Stimulated activated CD8-positive, alpha-beta memory T cell treated with anti-CD3 and anti-CD28 coated beads, Interleukin-4, amount 100 ng/mL, for 24 hours (primary cell): ENCODE data around the gene CYFIP1.

ENCODE experiments used
- DNase-seq: peaks from one replicate; pipeline ENCODE4 v3.0.0-alpha.2; 2020; ENCODE audit warnings: low read depth

Gene CYFIP1

DNA sequence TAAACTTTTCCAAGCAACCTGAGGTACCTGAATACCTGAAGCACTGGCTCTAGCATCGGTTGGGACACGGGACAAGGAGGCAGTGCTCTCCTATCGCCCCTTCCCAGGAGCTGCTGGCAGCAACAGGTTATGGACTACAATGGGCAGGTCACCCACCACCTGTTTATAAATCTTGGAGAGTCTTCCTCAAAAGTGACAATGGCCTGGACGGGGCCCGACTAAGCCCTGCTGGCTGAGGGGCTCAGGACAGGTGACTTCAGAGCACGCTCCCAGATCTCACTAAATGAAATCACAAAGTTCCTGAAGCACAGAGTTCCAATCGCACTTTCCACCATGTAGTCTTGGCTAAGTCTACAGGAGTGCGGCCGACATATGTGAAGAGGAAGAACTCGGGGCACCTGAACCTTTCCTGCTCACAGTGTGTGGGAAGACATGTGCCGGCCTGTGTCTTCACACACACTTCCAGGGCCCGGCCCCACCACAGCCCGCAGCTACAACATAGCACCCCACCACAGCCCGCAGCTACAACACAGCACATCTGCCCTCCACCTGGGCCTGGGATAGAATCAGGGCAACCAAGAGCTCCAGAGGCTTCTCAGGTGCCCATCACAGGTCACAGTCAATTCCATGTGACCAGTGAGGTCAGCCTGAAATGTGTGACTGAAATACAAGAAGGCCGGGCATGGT is 12.9 kb downstream of the CYFIP1 start:
- no peak for DNase-seq

DNA sequence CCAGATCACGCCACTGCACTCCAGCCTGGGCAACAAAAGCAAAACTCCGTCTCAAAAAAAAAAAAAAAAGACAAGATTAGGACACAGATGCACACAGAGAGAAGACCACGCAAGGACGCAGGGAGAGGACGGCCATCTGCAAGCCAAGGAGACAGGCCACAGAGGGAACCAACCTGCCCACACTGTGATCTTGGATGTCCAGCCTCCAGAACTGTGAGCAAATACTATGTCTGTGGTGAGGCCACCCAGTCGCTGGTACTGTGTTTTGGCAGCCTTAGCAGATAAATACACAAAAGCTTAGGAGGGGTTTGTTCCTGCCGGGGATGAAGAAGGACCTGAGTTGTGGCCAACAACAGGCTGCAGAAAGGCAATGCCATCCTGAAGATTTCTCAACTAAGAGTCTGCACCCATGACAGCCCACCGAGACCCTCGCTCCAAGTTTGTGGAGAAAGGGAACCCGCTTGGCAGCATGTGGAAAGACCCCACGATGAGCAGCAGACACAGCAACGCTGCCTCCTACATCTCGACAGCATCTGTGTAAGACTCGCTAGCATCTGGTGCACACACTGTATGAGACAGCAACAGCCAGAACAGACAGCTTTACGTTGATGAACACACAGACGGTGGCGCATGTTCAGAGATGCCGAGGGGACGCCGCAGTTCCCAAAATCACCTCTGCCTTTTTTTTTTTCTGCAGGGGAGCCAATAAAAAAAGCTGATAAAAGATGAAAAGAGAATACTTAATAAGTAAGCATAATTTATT is 13.7 kb downstream of the CYFIP1 start:
- DNase-seq, result no peak

DNA sequence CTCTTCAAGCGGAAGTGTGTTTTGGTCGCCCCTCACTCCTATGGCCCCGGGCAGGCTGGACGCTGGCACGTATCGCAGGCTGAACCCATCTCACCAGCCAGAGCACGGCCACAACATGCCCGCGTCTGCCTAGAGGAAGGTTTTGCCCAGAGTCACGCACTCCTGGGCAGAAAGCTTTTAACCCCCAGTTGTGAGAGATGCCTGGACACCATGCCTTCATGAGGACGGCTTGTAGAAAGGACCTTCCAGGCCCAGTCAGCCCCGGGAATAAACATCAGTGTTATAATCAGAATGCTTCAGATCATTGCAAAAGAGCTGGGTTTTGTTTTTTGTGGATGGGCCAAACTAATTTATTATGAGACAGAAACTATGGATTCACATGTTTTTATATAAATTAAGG is 16.5 kb downstream of the CYFIP1 start:
- DNase-seq, result no peak

DNA sequence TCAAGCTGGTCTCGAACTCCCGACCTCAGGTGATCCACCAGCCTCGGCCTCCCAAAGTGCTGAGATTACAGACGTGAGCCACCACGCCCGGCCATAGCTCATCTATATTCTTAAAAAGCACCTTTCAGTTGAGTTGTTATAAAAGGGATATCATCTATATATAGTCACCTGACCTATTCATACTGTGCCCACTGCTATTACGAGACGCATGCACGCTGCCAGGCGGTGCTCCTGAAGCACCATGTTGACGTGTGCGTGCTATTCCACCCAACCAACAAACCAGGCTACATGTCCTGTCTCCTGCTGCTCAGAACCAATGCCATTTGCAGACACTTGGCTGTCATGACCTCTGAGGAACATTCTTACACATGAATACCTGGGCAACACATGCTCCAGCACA is 17.6 kb downstream of the CYFIP1 start:
- DNase-seq, result no peak

DNA sequence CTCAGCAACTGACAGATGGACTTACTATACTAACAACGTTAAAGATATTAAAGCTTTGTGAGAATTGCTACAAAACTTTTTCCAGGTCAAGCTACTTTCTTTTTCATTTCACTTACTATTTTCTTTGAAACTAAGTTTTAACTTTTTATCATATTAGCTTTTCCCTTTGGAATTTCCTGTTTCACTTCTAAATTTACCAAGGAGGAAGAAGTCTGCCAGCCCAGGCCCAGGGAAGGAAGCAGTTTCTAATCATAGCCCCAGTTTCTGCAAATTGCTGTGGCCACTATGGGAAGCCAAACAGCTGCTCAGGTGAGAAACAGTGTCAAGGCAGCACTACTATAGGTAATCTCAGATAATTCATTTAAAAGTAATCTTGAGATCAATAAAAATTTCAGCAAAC is 18.4 kb downstream of the CYFIP1 start:
- DNase-seq, result no peak

DNA sequence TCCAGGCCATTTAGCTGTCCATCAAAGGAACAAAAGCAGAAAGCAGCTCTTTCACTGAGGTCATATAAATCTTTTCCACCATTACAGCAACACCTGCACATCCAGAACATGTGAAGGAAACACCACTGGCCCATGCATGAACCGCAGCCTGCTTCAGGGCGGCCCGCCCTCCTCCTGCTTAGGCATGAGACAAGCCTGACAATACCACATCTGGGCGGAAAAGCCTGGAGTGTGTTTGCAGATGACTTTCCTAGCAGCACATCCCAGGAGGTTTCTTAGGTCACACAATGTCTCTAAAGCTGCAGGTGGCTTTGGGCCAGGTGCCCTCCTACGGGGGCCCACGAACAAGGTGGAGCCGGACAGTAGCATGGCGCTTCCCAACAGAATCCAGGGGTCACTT is 19.6 kb downstream of the CYFIP1 start:
- DNase-seq, result no peak

DNA sequence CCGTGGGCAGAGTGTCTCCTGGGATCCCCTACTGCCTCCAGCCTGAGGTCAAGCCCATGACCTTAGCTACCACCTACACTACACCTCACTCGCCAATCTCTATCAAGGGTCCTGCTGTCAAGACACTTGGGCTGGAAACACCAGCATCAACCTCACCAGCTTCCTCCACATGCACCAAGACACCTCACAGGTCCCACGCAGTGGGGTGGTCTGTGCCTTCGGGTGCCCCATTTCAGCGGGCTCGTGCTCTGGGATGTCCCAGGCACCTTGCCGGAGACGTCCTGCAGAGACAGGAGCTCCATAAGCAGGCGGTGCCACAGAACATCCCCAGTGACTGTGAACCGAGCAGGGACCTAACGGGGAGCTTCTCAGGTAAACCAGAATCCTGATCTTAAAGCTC is 20.0 kb downstream of the CYFIP1 start:
- no peak for DNase-seq

DNA sequence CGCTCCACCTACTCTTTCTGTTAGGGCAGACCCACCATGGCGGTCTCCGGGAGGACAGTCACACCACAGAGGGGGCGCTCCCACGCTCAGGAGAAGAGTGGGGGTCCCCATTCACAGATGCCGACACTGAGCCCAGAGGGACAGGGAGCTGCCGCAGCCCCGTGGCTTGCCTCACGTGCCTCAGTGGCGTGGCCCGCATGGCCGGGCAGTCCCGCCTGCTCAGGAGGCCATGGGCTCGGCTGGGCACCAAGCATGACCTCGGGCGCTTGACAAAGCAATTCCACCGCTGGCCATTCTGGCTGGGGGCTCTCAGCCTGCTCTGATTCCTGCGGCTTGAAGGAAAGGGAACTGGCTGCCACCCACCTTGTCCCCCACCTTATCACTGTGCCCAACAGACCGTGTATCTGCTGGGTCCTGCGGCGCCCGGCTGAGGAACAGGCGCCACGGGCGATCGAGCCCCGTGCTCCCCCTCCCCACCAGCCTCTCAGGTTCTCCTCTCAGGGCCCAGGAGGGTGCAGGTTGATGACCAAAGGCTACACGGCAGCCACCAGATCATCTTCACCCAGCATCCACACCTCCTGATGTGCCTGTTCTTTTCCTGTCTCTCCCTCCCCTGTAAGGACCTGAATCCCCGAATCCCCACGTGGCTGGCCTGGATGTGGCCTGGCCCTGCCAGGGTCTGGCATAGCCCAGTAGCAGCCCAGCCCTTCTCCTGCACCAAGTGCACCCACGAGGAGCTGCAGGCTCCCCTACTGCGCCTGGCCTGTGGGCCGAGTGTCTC is 20.7 kb downstream of the CYFIP1 start:
- DNase-seq, result no peak

DNA sequence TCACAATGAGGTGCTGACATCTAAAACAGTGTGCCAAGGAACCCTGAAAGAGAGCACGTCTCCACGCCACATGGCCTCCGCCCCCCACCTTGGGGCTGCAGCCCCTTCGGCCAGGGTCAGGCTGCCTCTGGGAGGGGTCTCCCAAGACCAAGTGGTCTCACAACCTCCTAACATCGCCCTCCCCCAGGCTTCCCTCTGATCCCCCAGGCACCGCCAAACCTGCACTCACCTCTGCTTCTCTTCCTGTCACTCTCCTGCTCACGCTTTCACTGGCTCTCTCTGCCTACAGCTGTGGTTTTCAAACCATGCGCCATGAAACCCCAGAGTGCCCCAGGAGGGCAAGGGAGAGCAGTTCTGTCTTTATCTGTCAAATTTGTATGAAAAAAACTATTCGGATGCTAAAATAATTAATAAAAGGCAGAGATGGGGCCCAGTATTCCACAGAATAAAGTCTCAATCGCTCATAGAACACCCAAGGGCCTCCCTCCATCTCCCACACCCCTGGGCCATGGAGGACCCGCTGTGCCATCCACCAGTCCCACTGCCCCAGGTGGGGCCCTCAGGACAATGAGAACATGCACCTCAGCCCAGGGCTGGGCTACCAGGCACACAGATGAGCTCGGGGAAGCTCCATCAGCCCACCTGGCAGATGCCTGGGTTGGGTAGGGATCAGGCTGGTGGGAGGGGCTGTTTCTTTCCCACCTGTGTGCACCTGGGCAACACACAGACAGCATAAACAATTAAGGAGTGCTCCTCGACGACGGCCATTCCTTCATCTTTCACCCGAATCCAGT is 21.5 kb downstream of the CYFIP1 start:
- DNase-seq, result no peak

DNA sequence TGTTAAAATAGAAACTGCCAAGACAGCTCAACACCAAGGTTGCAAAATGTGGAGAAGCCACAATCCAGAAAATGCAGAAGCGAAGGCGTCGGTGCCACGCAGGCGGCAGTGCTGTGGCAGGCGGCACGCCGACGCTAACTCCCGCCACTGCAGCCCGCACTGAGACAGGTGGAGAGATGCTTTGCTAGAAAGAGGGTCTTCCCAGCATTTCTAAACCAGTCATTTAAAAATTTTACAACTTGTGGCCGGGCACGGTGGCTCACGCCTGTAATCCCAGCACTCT is 23.2 kb downstream of the CYFIP1 start:
- DNase-seq, result no peak

DNA sequence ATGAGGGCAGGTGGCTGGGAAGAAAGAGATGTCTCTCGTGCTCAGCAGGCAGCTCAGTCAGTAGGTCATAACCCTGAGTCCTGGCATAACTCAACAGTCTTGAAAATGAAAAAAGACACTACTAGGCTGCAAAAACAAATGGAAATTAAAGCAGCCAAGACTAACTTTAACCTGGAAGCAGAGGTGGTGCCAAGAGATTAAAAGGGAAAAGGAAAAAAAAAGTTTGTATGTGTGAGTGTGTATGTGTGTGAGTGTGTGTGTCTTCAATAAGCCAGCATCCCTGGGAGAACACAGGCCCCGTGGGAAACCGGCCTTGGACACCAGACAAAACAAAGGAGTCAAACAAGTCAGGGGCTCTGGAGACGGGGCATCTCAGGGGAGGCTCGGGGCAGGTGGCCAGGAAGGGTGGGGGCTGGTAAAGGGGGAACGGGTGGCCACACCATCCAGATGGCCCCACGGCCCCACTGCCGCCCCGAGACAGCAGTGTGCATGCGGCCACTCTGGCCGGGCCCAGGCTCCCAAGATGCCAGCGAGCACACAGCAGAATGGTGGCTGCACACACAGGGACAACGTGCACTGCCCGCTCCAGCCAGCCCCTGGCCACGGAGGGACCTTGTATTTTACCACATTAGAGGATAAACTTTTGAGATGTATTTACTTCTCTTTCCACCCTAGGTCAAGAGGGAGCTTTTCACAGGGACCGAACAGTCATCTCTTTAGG is 23.8 kb downstream of the CYFIP1 start:
- no peak for DNase-seq

DNA sequence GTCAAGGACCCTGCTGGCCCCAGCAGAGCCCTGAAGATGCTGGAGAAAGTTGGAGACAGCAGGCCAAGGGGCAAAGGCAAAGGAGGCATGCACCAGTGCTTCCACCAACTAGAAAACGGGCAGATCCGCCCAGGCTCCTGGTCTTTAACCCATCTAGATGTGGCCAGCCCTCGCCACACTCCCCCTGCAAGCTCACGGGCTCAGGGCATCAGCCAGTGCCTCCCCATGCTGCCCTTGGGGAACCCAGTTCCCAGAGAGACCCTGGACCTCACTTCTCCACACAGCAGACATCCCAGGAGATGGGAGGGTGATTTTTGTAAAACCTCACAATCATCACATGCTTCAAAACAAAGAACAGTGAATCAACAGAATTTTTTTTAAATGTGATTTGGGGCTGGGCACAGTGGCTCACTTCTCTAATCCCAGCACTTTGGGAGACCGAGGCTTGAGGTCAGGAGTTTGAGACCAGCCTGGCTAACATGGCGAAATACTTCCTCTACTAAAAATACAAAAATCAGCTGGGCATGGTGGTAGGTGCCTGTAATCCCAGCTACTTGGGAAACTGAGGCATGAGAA is 24.5 kb downstream of the CYFIP1 start:
- DNase-seq, result no peak

DNA sequence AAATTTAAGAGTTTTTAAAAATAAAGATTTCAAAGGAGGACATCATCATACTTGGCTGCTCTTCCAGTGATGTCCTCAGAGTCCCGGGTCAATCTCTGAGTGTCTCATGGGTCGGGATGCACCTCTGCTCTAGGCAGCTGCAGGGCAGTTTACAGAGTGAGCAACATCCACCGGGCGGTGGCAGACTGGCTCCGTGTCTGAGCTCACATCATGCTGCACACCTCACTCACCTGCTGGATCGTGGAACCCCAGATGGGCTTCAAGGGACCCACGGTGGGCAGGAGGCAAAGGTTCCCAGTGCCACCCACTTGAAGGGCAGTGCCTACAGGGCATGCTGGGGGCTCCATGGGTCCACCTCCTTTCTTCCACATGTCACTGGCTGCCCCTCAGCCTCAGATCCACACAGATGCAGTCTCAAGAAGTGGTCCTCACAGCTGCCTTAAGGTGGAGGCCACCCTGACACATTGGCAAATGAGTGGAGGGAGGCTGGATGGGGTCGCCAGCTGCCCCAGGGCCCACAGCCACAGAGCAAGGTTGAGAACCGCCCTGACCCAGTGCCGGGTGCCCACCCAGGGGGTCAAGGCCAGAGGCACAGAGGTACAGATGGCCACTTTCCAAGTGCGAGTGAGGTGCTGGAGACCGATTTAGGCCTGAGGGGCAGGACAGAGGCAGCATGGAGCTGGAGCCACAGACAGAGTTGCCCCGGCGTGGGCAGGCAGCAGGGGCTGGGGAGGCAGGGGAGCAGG is 25.2 kb downstream of the CYFIP1 start:
- DNase-seq, result no peak

DNA sequence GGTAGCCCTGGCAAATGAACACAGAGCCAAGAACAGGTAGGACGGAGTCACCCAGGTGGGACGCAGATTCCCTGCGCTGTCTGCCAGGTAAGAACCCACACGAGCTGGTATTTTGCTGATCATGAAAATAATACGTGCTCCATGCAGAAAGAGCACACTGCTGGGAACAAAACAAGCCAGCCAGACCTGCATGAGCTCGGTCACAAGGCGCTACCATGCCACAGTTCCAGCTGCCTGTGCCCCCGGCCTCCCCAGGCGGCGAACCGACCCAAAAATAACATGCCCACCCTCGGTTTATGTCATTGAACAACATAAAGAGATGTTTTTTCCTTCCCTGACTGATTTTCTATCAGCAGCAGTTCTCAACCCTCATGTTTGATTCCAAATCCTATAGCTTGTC is 25.8 kb downstream of the CYFIP1 start:
- no peak for DNase-seq

DNA sequence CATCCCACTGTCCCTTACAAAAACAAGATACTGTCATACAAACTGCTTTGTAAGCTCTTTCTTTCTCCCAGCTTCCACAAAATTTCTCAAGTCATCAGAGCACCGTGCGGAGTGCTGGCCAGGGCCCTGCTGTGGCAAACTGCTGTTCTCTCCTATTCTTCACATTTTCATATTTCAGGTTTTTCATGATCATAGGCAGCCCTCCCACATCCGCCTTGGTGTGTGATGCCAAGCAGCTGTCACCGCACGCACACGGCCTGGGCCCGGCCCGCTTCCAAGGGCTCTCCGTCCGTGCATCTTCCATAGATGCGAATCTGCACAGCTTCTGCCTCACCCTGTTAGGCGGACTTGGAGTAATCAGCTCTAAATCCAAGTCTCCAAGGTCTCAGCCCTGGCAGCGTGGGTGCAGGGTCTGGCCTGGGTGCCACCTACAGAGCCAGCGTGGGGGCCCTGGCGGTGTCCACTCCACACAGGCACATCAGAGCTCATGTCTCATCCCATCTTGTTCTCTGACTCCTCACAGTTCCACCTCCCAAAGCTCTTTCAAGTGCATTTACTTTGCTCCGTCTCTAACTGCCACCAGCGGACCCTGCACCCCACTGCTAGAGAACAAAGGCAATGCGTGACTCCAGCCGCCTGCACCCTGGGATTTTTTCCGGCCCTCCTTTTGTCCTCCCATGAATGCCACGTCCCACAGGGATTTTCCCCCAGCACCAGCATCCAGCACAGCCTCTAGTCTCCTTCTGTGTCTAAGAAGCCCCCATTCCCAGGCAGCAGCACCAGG is 27.2 kb downstream of the CYFIP1 start:
- no peak for DNase-seq

DNA sequence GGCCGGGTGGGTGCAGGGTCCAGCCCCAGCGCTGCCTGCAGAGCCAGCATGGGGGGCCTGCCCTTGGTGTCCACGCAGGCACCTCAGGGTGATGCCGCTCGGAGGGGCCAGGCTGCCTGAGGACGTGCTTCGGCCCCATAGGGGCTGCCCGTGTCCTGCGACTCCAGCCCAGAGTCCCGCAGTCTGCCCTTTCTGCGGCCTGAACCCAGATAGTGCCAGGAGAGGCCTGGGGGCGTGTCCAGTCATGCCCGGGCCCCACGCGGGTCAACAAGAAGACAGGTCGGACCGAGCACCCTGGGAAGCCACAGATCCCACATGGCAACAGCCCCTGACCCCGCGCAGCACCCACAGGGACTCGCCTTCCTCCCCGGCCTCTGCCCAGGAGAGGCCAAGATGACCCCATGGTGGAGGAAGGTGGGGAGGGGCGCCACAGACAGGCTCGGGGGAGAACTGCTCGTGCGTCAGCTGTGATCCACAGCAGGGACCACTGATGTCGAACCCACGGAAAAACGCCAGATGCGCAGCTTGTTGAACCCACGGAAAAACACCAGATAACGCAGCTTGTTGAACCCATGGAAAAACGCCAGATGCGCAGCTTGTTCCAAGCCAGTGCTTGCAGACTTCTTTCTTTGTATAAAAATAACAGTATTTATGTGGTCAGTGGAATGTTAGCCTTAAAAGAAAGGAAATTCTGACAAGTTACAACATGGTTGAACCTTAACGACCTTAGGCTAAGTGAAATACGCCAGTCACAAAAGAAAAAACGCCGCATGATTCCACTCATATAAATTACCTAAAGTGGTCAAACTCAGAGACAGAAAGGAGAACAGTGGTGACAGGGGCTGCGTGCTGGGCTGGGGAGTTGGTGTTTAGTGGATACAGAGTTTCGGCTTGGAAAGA is 28.5 kb downstream of the CYFIP1 start:
- no peak for DNase-seq

DNA sequence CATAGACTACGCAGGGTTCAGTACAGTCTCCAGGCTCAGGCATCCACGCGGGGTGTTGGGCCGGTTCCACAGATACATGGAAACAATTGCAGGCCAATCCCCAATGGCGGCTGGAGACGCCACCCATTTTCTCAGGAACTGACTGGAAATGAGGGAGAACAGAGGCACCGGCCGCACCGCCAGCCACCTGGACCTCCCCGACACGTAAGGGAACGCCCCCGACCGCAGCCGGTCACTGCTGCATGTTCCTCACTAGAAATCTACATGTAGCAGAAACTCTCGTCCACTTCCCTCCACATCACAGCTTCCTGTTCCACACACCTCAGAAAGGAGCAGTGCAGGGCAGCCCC is 29.2 kb downstream of the CYFIP1 start:
- no peak for DNase-seq

DNA sequence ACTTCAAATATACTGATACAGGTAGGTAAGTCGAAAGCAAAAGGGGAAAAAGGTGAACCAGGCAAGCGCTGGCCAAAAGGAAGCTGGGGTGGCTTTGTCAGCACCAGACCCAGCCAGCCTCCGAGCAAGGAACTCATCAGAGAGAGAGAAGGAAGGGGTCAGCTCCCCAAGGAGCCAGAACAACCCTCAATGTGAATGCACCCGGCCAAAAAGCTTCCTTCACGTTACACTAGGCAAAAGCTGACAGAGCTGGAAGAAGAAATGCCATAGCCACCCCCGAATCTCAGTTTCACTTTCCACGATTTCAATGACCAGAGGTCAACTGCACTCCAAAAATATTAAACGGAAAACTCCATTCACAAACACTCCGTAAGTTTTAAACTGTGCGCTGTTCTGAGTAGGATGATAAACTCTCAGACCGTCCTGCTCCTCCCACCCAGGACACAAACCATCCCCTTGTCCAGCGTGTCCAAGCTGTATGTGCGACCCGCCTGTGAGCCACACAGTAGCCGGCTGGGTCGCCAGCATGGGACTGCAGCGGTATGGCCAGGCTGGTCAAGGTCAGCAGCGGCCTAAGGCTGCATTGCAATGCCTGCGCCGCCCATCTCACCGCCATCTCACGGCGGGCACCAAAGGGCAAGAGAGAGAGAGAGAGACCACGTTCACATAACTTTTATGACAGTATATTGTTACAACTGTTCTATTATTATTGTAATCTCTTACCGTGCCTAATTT is 29.7 kb downstream of the CYFIP1 start:
- no peak for DNase-seq
